Panc1 (cell line): Measurements from ENCODE around the gene SYF2. TPM values are rescaled to one million over a fixed set of nuclear protein-coding genes. Genes with fewer than 3 reads are reported as not detected.

Experiments
- ATAC-seq: fragments of 200-7000 bp; cut with Tn5 transposase; 2 replicates; pipeline ENCODE4 v1.9.1; 2020; ENCODE audit warnings: mild to moderate bottlenecking, moderate library complexity
- BruUV-seq: library from RNA; stranded (reverse); fragments of 400-500 nt; replicated peaks from 2 replicates; lab custom pipeline; 2021; lab: Mats Ljungman, UMichigan
- CTCF ChIA-PET: fragments of 300-600 bp; sonication (Branson Sonifier 250); formaldehyde crosslinking; loops from one replicate; lab custom pipeline; 2022; ENCODE audit warnings: antibody characterized with exemption; lab: Charles Lee
- POLR2A ChIA-PET: fragments of 300-600 bp; sonication (Branson Sonifier 250); formaldehyde crosslinking; loops from one replicate; lab custom pipeline; 2022; ENCODE audit warnings: antibody characterized with exemption; lab: Charles Lee
- DNase-seq: peaks from one replicate; pipeline ENCODE4 v3.0.0-alpha.2; 2010; ENCODE audit warnings: low read depth, low spot score
- H3K27ac ChIP-seq: 2 replicates; pipeline ENCODE4 v1.5.1; 2011; ENCODE audit warnings: mild to moderate bottlenecking, low read length, inconsistent platforms
- H3K27me3 ChIP-seq: fragments of 200-500 bp; sonication (Bioruptor generic); 2 replicates; pipeline ENCODE4 v1.6.0; 2014; ENCODE audit warnings: low read length, inconsistent platforms; ENCODE audit not compliant: control insufficient read depth, insufficient read depth
- H3K36me3 ChIP-seq: fragments of 200-500 bp; sonication (Bioruptor generic); 2 replicates; pipeline ENCODE4 v1.5.1; 2014; ENCODE audit warnings: inconsistent platforms, mild to moderate bottlenecking, low read length, moderate library complexity; ENCODE audit not compliant: control insufficient read depth, insufficient read depth
- H3K4me1 ChIP-seq: 2 replicates; pipeline ENCODE4 v1.5.1; 2011; ENCODE audit warnings: inconsistent platforms, mild to moderate bottlenecking, low read length, moderate library complexity; ENCODE audit not compliant: control insufficient read depth, insufficient read depth
- H3K4me3 ChIP-seq, 2 experiments: 2 replicates each; pipeline ENCODE4 v1.5.1; 2011 to 2012; ENCODE audit warnings: low read depth in 2 of 2, low read length in 2 of 2, mild to moderate bottlenecking in 2 of 2, inconsistent platforms in 1 of 2, moderate library complexity in 1 of 2
- H3K9me3 ChIP-seq: fragments of 200-500 bp; sonication (Bioruptor generic); 2 replicates; pipeline ENCODE4 v1.5.1; 2014; ENCODE audit warnings: low read depth, mild to moderate bottlenecking, inconsistent platforms, low read length, moderate library complexity; ENCODE audit not compliant: control insufficient read depth, insufficient read depth
- CTCF ChIP-seq: fragments of 450-650 bp; IDR thresholded peaks from 2 replicates; pipeline ENCODE4 v1.5.1; 2017; ENCODE audit warnings: mild to moderate bottlenecking
- POLR2AphosphoS5 ChIP-seq: IDR thresholded peaks from 2 replicates; pipeline ENCODE4 v1.6.1; 2012; ENCODE audit warnings: mild to moderate bottlenecking, low read depth, low read length, moderate library complexity
- REST ChIP-seq, 2 experiments: IDR thresholded peaks; 2 replicates each; pipeline ENCODE4 v1.6.1; 2011 to 2012; ENCODE audit warnings: low read depth in 2 of 2, control low read depth in 1 of 2, low read length in 1 of 2, mild to moderate bottlenecking in 1 of 2, moderate library complexity in 1 of 2; ENCODE audit not compliant: insufficient read depth in 1 of 2
- SIN3A ChIP-seq: IDR thresholded peaks from 2 replicates; pipeline ENCODE4 v1.6.1; 2012; ENCODE audit warnings: low read depth, mild to moderate bottlenecking, low read length, moderate library complexity, borderline replicate concordance; ENCODE audit not compliant: insufficient read depth
- TCF7L2 ChIP-seq: IDR thresholded peaks from 2 replicates; pipeline ENCODE4 v1.6.1; 2011; ENCODE audit warnings: mild to moderate bottlenecking, low read depth, low read length, inconsistent platforms
- in situ Hi-C: cut with HindIII; loops from 2 replicates; pipeline ENCODE4 v1.10.0; 2016; ENCODE audit warnings: low sequenced_read_pairs, low pct_unique_long_range_greater_than_20kb
- intact Hi-C: fragments of 100-400 bp; cut with micrococcal nuclease; formaldehyde crosslinking; loops from one replicate; pipeline ENCODE4 v1.10.0; 2022; ENCODE audit not compliant: unreplicated experiment
- total RNA-seq: library from RNA; stranded (reverse); gene quantifications from one replicate; pipeline ENCODE4 v1.2.1, GENCODE V29; 2021; ENCODE audit not compliant: unreplicated experiment

SYF2 gene
- total RNA-seq, 1 experiment from 2014 or later = 28.9 TPM

GRCh38 chr1:25174730-25175612 is 57.3 kb downstream of the SYF2 start:
- H3K27me3 ChIP-seq = no peaks in the 10 kb centered on the region
- ChIA-PET POLR2A (no interaction called here), CTCF (no interaction called here)
- no peaks in the 10 kb centered on the region for H3K9me3 ChIP-seq
- no peaks in the 10 kb centered on the region for H3K36me3 ChIP-seq
- H3K4me3 ChIP-seq = no peak overlapping the region
- intact Hi-C loops (no loop called here), in situ Hi-C loops (no loop called here)
- no peak for ATAC-seq
- no TSS peak for BruUV-seq
- no peak overlapping the region for H3K27ac ChIP-seq
- TF ChIP-seq CTCF = no peak
- TF ChIP-seq SIN3A = no peak
- TF ChIP-seq TCF7L2 = no peak
- TF ChIP-seq POLR2AphosphoS5 = no peak
- no peak for TF ChIP-seq REST (IDR thresholded peaks at IDR 0.05; ENCODE audit: insufficient read depth in 1 of 2, low read depth in 2 of 2, low read length in 1 of 2)
- DNase-seq = no peak
- H3K4me1 ChIP-seq = no peaks in the 10 kb centered on the region

GRCh38 chr1:25174363-25174729 is 58.0 kb downstream of the SYF2 start:
- BruUV-seq = no TSS peak
- no peaks in the 10 kb centered on the region for H3K9me3 ChIP-seq
- no peak overlapping the region for H3K4me3 ChIP-seq
- ChIA-PET CTCF (no interaction called here), POLR2A (no interaction called here)
- H3K4me1 ChIP-seq = no peaks in the 10 kb centered on the region
- H3K27ac ChIP-seq = no peak overlapping the region
- DNase-seq (no peak), ATAC-seq (no peak)
- in situ Hi-C loops = no loop called here
- no peaks in the 10 kb centered on the region for H3K36me3 ChIP-seq
- intact Hi-C loops = no loop called here
- no peaks in the 10 kb centered on the region for H3K27me3 ChIP-seq
- TF ChIP-seq TCF7L2 = no peak
- no peak for TF ChIP-seq REST (IDR thresholded peaks at IDR 0.05; ENCODE audit: insufficient read depth in 1 of 2, low read depth in 2 of 2, low read length in 1 of 2)
- TF ChIP-seq SIN3A = no peak
- no peak for TF ChIP-seq POLR2AphosphoS5
- TF ChIP-seq CTCF = no peak
